H1 (cell line): Measurements from ENCODE around the gene WASL.

ENCODE experiments used
- EZH2 ChIP-seq: fragments of 200-600 bp; sonication (generic); IDR thresholded peaks from 2 replicates; pipeline ENCODE4 v1.7.1; 2012; ENCODE audit warnings: low read depth, mild to moderate bottlenecking, moderate library complexity, low read length, inconsistent platforms; ENCODE audit not compliant: severe bottlenecking
- FOSL1 ChIP-seq: IDR thresholded peaks from 2 replicates; pipeline ENCODE4 v1.6.1; 2011; ENCODE audit warnings: mild to moderate bottlenecking, low read depth, low read length, moderate library complexity; ENCODE audit not compliant: insufficient read depth
- JUN ChIP-seq: IDR thresholded peaks from 2 replicates; pipeline ENCODE4 v1.6.1; 2011; ENCODE audit warnings: low read depth, mild to moderate bottlenecking, improper control_type of control experiment, low read length
- POLR2A ChIP-seq, 2 experiments: IDR thresholded peaks; 1 replicate in 1 of 2; 2 replicates in 1 of 2; pipeline ENCODE4 v1.6.1; 2011; ENCODE audit warnings: low read depth in 2 of 2, low read length in 2 of 2, mild to moderate bottlenecking in 2 of 2; ENCODE audit errors: control extremely low read depth in 1 of 2
- POLR2AphosphoS5 ChIP-seq: IDR thresholded peaks from 2 replicates; pipeline ENCODE4 v1.6.1; 2011; ENCODE audit warnings: low read depth, low read length
- POU5F1 ChIP-seq: IDR thresholded peaks from 2 replicates; pipeline ENCODE4 v1.6.1; 2011; ENCODE audit warnings: low read depth, mild to moderate bottlenecking, low read length, moderate library complexity
- SP4 ChIP-seq: IDR thresholded peaks from 2 replicates; pipeline ENCODE4 v1.6.1; 2012; ENCODE audit warnings: low read length, inconsistent platforms
- TAF1 ChIP-seq: IDR thresholded peaks from 2 replicates; pipeline ENCODE4 v1.6.1; 2011; ENCODE audit warnings: mild to moderate bottlenecking, low read depth, low read length
- TF ChIP-seq, protein P1 (sequence below), 3 experiments: IDR thresholded peaks; 1 replicate in 2 of 3; 2 replicates in 1 of 3; pipeline versions ENCODE4 v1.5.1 to v1.6.1; 2011; ENCODE audit warnings: low read length in 3 of 3, mild to moderate bottlenecking in 3 of 3, inconsistent platforms in 2 of 3, low read depth in 1 of 3, moderate library complexity in 1 of 3; ENCODE audit not compliant: insufficient read depth in 1 of 3; ENCODE audit errors: control extremely low read depth in 1 of 3
- TF ChIP-seq, protein P2 (sequence below): IDR thresholded peaks from 2 replicates; pipeline ENCODE4 v1.6.1; 2011; ENCODE audit warnings: low read length, improper control_type of control experiment
- TF ChIP-seq, protein P3 (sequence below): IDR thresholded peaks from 2 replicates; pipeline ENCODE4 v1.6.1; 2012; ENCODE audit warnings: low read length, inconsistent platforms

DNA sequence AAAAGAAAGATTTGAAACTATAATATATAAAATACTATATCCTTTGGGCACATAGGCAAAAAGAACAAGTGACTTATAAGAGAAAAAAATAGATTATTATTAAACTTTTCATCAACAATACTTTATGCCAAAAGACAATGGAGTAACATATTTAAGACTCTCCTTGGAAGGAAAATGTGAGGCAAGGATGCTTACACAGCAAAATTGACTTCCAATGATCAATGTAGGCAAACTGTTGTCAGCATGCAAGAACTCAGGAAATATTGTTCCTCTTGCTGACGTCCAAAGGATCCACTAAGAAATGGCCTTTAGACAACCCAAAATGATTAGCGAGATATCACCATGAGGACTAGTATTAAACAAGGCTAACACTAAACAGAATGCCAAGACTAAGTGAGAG is 116.0 kb downstream of the WASL start:
- TF ChIP-seq EZH2 (no peak), POLR2A (IDR thresholded peaks at IDR 0.05; ENCODE audit: control extremely low read depth in 1 of 2, low read depth in 2 of 2, low read length in 2 of 2) (no peak), POLR2AphosphoS5 (no peak), JUN (no peak), SP4 (no peak), POU5F1 (no peak), FOSL1 (no peak), TAF1 (no peak)
- TF ChIP-seq, protein P1, sequence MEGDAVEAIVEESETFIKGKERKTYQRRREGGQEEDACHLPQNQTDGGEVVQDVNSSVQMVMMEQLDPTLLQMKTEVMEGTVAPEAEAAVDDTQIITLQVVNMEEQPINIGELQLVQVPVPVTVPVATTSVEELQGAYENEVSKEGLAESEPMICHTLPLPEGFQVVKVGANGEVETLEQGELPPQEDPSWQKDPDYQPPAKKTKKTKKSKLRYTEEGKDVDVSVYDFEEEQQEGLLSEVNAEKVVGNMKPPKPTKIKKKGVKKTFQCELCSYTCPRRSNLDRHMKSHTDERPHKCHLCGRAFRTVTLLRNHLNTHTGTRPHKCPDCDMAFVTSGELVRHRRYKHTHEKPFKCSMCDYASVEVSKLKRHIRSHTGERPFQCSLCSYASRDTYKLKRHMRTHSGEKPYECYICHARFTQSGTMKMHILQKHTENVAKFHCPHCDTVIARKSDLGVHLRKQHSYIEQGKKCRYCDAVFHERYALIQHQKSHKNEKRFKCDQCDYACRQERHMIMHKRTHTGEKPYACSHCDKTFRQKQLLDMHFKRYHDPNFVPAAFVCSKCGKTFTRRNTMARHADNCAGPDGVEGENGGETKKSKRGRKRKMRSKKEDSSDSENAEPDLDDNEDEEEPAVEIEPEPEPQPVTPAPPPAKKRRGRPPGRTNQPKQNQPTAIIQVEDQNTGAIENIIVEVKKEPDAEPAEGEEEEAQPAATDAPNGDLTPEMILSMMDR (IDR thresholded peaks at IDR 0.05; ENCODE audit: control extremely low read depth in 1 of 3, insufficient read depth in 1 of 3, low read depth in 1 of 3, low read length in 3 of 3) = no peak
- TF ChIP-seq, protein P2, sequence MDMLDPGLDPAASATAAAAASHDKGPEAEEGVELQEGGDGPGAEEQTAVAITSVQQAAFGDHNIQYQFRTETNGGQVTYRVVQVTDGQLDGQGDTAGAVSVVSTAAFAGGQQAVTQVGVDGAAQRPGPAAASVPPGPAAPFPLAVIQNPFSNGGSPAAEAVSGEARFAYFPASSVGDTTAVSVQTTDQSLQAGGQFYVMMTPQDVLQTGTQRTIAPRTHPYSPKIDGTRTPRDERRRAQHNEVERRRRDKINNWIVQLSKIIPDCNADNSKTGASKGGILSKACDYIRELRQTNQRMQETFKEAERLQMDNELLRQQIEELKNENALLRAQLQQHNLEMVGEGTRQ = no peak
- TF ChIP-seq, protein P3, sequence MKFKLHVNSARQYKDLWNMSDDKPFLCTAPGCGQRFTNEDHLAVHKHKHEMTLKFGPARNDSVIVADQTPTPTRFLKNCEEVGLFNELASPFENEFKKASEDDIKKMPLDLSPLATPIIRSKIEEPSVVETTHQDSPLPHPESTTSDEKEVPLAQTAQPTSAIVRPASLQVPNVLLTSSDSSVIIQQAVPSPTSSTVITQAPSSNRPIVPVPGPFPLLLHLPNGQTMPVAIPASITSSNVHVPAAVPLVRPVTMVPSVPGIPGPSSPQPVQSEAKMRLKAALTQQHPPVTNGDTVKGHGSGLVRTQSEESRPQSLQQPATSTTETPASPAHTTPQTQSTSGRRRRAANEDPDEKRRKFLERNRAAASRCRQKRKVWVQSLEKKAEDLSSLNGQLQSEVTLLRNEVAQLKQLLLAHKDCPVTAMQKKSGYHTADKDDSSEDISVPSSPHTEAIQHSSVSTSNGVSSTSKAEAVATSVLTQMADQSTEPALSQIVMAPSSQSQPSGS = no peak
